HG02588 (cell line): ENCODE measurements around the gene CCT8.
"Not testable (repeated sequence)": the region's sequence is repeated elsewhere in the genome, so short reads cannot be mapped to it uniquely, and the experiment has no call there.

ENCODE experiments used
- ATAC-seq: cut with Tn5 transposase; IDR thresholded peaks from one replicate; pipeline ENCODE4 v1.9.1; 2021; ENCODE audit warnings: mild to moderate bottlenecking, moderate library complexity; ENCODE audit not compliant: unreplicated experiment

Gene CCT8

DNA sequence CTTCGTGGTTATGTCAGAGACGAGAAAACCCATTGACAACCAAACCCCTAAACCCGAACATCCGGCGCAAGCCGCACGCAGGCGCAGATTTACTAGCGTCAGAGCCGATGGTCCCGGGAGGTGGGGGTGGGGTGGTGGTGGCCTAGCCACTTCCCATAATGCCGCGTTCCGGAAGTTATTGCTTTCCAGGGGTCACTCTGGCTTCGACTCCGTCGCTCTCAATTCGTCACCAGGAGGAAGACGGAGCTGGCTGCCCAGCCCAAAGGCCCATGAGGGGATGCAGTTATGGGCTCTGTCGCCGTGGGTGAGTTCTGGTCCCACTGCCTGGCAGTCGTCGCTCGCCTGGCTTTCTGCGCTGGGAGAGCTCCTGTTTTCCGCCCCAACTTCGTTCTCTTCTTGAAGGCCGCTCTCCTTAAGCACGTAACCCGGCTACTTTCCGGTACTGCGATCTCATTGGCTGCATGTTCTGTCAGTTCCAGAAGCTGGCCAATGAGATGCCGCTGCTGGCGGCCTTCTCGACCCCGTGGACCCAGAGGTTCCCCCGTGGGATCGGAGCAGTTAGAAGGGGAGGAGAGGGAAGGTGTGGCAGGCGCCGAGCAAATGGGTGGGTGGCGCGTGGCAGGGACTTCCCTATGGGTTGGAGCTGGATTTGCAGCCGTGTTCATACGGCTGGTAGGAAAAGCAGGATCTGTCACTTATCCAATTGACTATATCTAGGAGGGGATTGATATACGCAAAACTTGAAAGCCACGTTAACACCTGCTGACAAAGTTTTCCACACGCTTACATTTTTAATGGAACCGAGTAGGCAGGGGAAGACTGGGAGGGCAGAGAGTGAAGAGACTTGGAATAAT, 48.7 kb downstream of the CCT8 start, which contains the start of gene USP16:
TSS of gene USP16 (plus strand) at position 195 of the 854 bp plus-strand sequence. CDS start 3,246 bp downstream, outside the sequence.
- ATAC-seq: peak; percentile 98

DNA sequence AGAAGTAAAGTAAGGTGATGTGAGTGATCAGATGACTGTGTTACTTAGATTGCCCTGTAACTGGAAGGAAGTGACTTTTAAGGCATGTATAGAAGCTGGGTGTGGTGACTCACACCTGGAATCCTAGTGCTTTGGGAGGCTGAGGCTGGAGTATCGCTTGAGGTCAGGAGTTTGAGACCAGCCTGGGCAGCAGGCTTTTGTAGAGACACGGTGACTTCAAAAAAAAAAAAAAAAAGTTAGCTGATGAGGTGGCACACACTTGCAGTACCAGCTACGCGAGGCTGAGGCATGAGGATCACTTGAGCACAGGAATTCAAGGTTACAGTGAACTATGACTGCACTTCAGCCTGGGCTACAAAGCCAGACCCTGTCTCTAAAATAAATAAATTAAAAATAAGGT, 51.3 kb downstream of the CCT8 start:
- ATAC-seq: no peak

DNA sequence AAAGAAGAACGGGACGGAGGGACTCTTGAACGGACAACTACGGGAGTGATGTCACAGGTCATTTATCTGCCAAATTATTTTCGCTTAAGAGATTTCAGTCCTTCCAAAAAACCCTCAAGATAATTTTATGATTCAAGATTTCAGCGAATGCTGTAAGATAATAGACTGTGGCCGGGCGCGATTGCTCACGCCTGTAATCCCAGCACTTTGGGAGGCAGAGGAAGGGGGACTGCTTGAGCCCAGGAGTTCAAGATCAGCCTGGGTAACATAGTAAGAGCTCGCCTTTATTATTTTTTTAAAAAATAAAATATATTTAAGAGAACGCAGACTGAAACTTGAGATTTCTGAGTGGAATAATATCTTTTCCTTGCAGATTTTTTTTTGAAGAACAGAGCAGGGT, 54.9 kb downstream of the CCT8 start:
- peak; percentile 22 for ATAC-seq

DNA sequence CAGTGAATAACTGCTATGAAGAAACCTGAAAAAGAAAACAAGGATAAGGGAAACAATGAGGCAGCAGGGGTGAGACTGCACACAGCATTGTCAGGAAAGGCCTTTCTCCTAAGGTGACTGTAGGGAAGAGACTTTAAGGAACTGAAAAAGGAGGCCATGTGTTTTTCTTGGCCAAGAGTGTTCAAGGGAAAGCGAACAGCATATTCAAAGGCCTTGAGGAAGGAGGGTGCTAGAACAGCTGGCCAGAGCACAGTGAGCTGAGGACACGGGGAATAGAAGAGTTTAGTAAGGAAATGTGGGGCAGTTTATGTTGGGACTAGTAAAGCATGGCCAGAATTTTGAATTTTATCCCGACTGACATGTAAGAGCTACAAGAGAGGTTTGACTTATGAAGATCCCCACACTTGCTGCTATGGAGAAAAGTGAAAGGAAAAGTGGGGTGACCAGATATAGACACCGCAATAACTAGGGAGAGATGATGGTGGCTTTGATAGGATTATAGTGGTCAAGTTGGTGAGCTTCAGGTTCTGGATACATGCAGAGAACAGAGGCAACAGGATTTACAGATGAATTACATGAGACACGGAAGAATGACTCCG, 55.7 kb downstream of the CCT8 start:
- no peak for ATAC-seq

DNA sequence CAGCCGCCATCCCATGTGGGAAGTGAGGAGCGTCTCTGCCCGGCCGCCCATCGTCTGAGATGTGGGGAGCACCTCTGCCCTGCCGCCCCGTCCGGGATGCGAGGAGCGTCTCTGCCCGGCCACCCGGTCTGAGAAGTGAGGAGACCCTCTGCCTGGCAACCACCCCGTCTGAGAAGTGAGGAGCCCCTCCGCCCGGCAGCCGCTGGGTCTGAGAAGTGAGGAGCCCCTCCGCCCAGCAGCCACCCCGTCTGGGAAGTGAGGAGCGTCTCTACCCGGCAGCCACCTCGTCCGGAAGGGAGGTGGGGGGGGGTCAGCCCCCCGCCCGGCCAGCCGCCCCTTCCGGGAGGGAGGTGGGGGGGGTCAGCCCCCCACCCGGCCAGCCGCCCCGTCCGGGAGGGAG, 62.2 kb downstream of the CCT8 start:
- not testable (repeated sequence) for ATAC-seq

DNA sequence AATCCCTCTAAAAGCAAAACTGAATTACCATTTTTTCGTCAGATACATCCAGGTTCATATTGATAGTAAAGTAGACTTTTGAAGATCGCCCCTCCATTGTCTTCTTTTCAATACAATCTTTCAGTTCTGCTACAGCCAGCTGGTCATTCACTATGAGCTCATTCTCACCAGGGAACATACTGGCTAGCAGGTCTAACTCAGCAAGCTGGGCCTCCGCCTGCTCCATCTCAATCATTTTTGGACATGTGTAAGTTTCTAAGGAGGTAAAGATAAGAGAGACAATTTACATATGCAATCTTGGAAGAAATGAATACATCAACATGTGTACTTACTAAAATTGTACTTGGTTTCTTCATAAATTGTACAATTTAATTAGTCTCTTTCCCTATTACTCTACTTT, 65.1 kb downstream of the CCT8 start:
- no peak for ATAC-seq

DNA sequence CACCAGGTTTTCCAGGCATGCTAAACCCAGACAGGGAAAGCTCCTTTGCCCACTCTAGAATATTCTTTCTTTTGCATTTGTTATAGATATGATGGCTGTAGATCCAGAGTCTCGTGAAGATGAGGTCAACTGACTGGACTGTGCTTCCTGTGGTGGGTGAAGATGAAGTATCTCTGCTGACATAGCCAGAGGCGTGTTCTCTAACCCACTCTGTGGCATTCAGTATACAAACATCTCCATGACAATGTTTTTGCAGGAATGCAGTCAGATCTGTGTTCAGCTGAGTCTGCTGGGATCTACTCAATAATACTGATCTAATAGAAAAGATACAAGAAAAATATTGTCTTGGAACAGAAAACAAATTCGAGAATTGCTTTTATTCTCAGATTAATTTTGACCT, 65.6 kb downstream of the CCT8 start:
- ATAC-seq: no peak

DNA sequence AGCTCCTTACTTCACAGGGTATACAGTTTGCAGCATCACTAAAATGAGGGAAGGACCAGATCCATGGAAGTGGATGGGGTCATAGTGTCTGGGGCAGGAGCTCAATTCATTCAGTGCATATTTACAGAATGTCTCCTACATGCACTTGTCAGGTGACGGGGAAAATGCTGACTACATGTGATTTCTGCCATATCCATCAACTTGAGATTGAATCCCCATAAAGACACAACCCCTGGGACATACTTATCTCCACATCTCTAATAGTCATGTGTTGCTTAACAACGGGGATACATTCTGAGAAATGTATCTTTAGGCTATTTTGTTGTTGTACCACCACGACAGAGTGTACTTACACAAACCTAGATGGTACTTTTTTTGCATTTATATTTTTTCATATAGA, 66.3 kb downstream of the CCT8 start:
- no peak for ATAC-seq
